ENCODE data around the gene ALDH9A1.
"Not testable (repeated sequence)": the region's sequence is repeated elsewhere in the genome, so short reads cannot be mapped to it uniquely, and the experiment has no call there.

ALDH9A1 gene

GRCh38 chr1:165675794-165676193 is 22.6 kb downstream of the ALDH9A1 start:
- no peak overlapping the region for H3K27ac ChIP-seq (ENCODE audit: low read depth, low read length)
- no peaks in the 10 kb centered on the region for H3K9me3 ChIP-seq (ENCODE audit: control insufficient read depth in 5 of 5, low read length in 5 of 5)
- H3K4me3 ChIP-seq (ENCODE audit: low read depth in 1 of 5, low read length in 5 of 5): no peak overlapping the region
- no peaks in the 10 kb centered on the region for H3K27me3 ChIP-seq (ENCODE audit: control insufficient read depth in 5 of 5, insufficient read depth in 4 of 5, low read length in 5 of 5)
- peaks cover 0 to 22% (median 7%) of the 10 kb centered on the region in 5 donors for H3K4me1 ChIP-seq (ENCODE audit: control insufficient read depth in 5 of 5, insufficient read depth in 5 of 5, low read length in 5 of 5)
- H3K9ac ChIP-seq (ENCODE audit: low read length in 5 of 5): no peak overlapping the region
- H3K36me3 ChIP-seq (ENCODE audit: control insufficient read depth in 5 of 5, insufficient read depth in 5 of 5, low read length in 5 of 5): peaks cover 38 to 60% (median 44%) of the 10 kb centered on the region in 5 donors

- no peak overlapping the region for H3K27ac ChIP-seq (ENCODE audit: low read depth, low read length)
- peaks cover 0 to 19% (median 7%) of the 10 kb centered on the region in 5 donors for H3K4me1 ChIP-seq (ENCODE audit: control insufficient read depth in 5 of 5, insufficient read depth in 5 of 5, low read length in 5 of 5)
- no peak overlapping the region for H3K9ac ChIP-seq (ENCODE audit: low read length in 5 of 5)
- peaks cover 33 to 51% (median 35%) of the 10 kb centered on the region in 5 donors for H3K36me3 ChIP-seq (ENCODE audit: control insufficient read depth in 5 of 5, insufficient read depth in 5 of 5, low read length in 5 of 5)
- H3K9me3 ChIP-seq (ENCODE audit: control insufficient read depth in 5 of 5, low read length in 5 of 5): no peaks in the 10 kb centered on the region
- no peak overlapping the region for H3K4me3 ChIP-seq (ENCODE audit: low read depth in 1 of 5, low read length in 5 of 5)
- H3K27me3 ChIP-seq (ENCODE audit: control insufficient read depth in 5 of 5, insufficient read depth in 4 of 5, low read length in 5 of 5): no peaks in the 10 kb centered on the region
Measured at GRCh38 chr1:165674599-165674998, 23.8 kb downstream of the ALDH9A1 start.

GRCh38 chr1:165671526-165671925 is 26.8 kb downstream of the ALDH9A1 start:
- H3K4me1 ChIP-seq (ENCODE audit: control insufficient read depth in 5 of 5, insufficient read depth in 5 of 5, low read length in 5 of 5): peaks cover 0 to 25% (median 12%) of the 10 kb centered on the region in 5 donors
- H3K36me3 ChIP-seq (ENCODE audit: control insufficient read depth in 5 of 5, insufficient read depth in 5 of 5, low read length in 5 of 5): peaks cover 32 to 59% (median 38%) of the 10 kb centered on the region in 5 donors
- no peak overlapping the region for H3K4me3 ChIP-seq (ENCODE audit: low read depth in 1 of 5, low read length in 5 of 5)
- no peaks in the 10 kb centered on the region for H3K9me3 ChIP-seq (ENCODE audit: control insufficient read depth in 5 of 5, low read length in 5 of 5)
- peak overlapping the region; percentile 73 for H3K27ac ChIP-seq (ENCODE audit: low read depth, low read length)
- no peaks in the 10 kb centered on the region for H3K27me3 ChIP-seq (ENCODE audit: control insufficient read depth in 5 of 5, insufficient read depth in 4 of 5, low read length in 5 of 5)
- H3K9ac ChIP-seq (ENCODE audit: low read length in 5 of 5): no peak overlapping the region

- Histone ChIP-seq H3K36me3 (ENCODE audit: control insufficient read depth in 5 of 5, insufficient read depth in 5 of 5, low read length in 5 of 5) (peaks cover 31 to 74% (median 50%) of the 10 kb centered on the region in 5 donors), H3K27me3 (ENCODE audit: control insufficient read depth in 5 of 5, insufficient read depth in 4 of 5, low read length in 5 of 5) (no peaks in the 10 kb centered on the region), H3K4me3 (ENCODE audit: low read depth in 1 of 5, low read length in 5 of 5) (no peak overlapping the region), H3K4me1 (ENCODE audit: control insufficient read depth in 5 of 5, insufficient read depth in 5 of 5, low read length in 5 of 5) (peaks cover 0 to 37% (median 17%) of the 10 kb centered on the region in 5 donors), H3K9ac (ENCODE audit: low read length in 5 of 5) (no peak overlapping the region), H3K27ac (ENCODE audit: low read depth, low read length) (peak overlapping the region; percentile 86), H3K9me3 (ENCODE audit: control insufficient read depth in 5 of 5, low read length in 5 of 5) (no peaks in the 10 kb centered on the region)
Measured at GRCh38 chr1:165668184-165668583, 30.2 kb downstream of the ALDH9A1 start.

GRCh38 chr1:165666152-165666825 is 32.1 kb downstream of the ALDH9A1 start:
- Histone ChIP-seq H3K4me3 (ENCODE audit: low read depth in 1 of 5, low read length in 5 of 5) (no peak overlapping the region), H3K36me3 (ENCODE audit: control insufficient read depth in 5 of 5, insufficient read depth in 5 of 5, low read length in 5 of 5) (peaks cover 28 to 78% (median 59%) of the 10 kb centered on the region in 5 donors), H3K9me3 (ENCODE audit: control insufficient read depth in 5 of 5, low read length in 5 of 5) (no peaks in the 10 kb centered on the region), H3K9ac (ENCODE audit: low read length in 5 of 5) (peak overlapping the region in 1 of 5 donors; percentile 64), H3K4me1 (ENCODE audit: control insufficient read depth in 5 of 5, insufficient read depth in 5 of 5, low read length in 5 of 5) (peaks cover 3 to 39% (median 19%) of the 10 kb centered on the region in 5 donors), H3K27ac (ENCODE audit: low read depth, low read length) (peak overlapping the region; percentile 86), H3K27me3 (ENCODE audit: control insufficient read depth in 5 of 5, insufficient read depth in 4 of 5, low read length in 5 of 5) (no peaks in the 10 kb centered on the region)

- Histone ChIP-seq H3K9me3 (ENCODE audit: control insufficient read depth in 5 of 5, low read length in 5 of 5) (no peaks in the 10 kb centered on the region), H3K27ac (ENCODE audit: low read depth, low read length) (peak overlapping the region; percentile 86), H3K36me3 (ENCODE audit: control insufficient read depth in 5 of 5, insufficient read depth in 5 of 5, low read length in 5 of 5) (peaks cover 22 to 80% (median 61%) of the 10 kb centered on the region in 5 donors), H3K4me3 (ENCODE audit: low read depth in 1 of 5, low read length in 5 of 5) (no peak overlapping the region), H3K4me1 (ENCODE audit: control insufficient read depth in 5 of 5, insufficient read depth in 5 of 5, low read length in 5 of 5) (peaks cover 2 to 22% (median 12%) of the 10 kb centered on the region in 5 donors), H3K27me3 (ENCODE audit: control insufficient read depth in 5 of 5, insufficient read depth in 4 of 5, low read length in 5 of 5) (no peaks in the 10 kb centered on the region), H3K9ac (ENCODE audit: low read length in 5 of 5) (no peak overlapping the region)
Measured at GRCh38 chr1:165662186-165662585, 36.2 kb downstream of the ALDH9A1 start.

GRCh38 chr1:165661703-165662102 is 36.7 kb downstream of the ALDH9A1 start:
- Histone ChIP-seq H3K27me3 (ENCODE audit: control insufficient read depth in 5 of 5, insufficient read depth in 4 of 5, low read length in 5 of 5) (no peaks in the 10 kb centered on the region), H3K9ac (ENCODE audit: low read length in 5 of 5) (no peak overlapping the region), H3K4me3 (ENCODE audit: low read depth in 1 of 5, low read length in 5 of 5) (no peak overlapping the region), H3K36me3 (ENCODE audit: control insufficient read depth in 5 of 5, insufficient read depth in 5 of 5, low read length in 5 of 5) (peaks cover 22 to 81% (median 61%) of the 10 kb centered on the region in 5 donors), H3K4me1 (ENCODE audit: control insufficient read depth in 5 of 5, insufficient read depth in 5 of 5, low read length in 5 of 5) (peaks cover 0 to 17% (median 7%) of the 10 kb centered on the region in 5 donors), H3K9me3 (ENCODE audit: control insufficient read depth in 5 of 5, low read length in 5 of 5) (no peaks in the 10 kb centered on the region), H3K27ac (ENCODE audit: low read depth, low read length) (peak overlapping the region; percentile 86)

GRCh38 chr1:165659581-165659895 is 38.8 kb downstream of the ALDH9A1 start:
- Histone ChIP-seq H3K9me3 (ENCODE audit: control insufficient read depth in 5 of 5, low read length in 5 of 5) (no peaks in the 10 kb centered on the region), H3K36me3 (ENCODE audit: control insufficient read depth in 5 of 5, insufficient read depth in 5 of 5, low read length in 5 of 5) (peaks cover 28 to 87% (median 71%) of the 10 kb centered on the region in 5 donors), H3K9ac (ENCODE audit: low read length in 5 of 5) (no peak overlapping the region), H3K4me1 (ENCODE audit: control insufficient read depth in 5 of 5, insufficient read depth in 5 of 5, low read length in 5 of 5) (peaks cover 0 to 4% (median 3%) of the 10 kb centered on the region in 5 donors), H3K27ac (ENCODE audit: low read depth, low read length) (peak overlapping the region; percentile 4), H3K4me3 (ENCODE audit: low read depth in 1 of 5, low read length in 5 of 5) (no peak overlapping the region), H3K27me3 (ENCODE audit: control insufficient read depth in 5 of 5, insufficient read depth in 4 of 5, low read length in 5 of 5) (no peaks in the 10 kb centered on the region)

- peaks cover 25 to 87% (median 69%) of the 10 kb centered on the region in 5 donors for H3K36me3 ChIP-seq (ENCODE audit: control insufficient read depth in 5 of 5, insufficient read depth in 5 of 5, low read length in 5 of 5)
- not testable (repeated sequence) for H3K9ac ChIP-seq (ENCODE audit: low read length in 5 of 5); H3K9me3 ChIP-seq (ENCODE audit: control insufficient read depth in 5 of 5, low read length in 5 of 5)
Measured at GRCh38 chr1:165658766-165659580, 39.4 kb downstream of the ALDH9A1 start.

More at GRCh38 chr1:165658766-165659580, 39.4 kb downstream of the ALDH9A1 start:
- peak overlapping the region; percentile 4 for H3K27ac ChIP-seq (ENCODE audit: low read depth, low read length)
- not testable (repeated sequence) for H3K4me3 ChIP-seq (ENCODE audit: low read depth in 1 of 5, low read length in 5 of 5); H3K27me3 ChIP-seq (ENCODE audit: control insufficient read depth in 5 of 5, insufficient read depth in 4 of 5, low read length in 5 of 5); H3K4me1 ChIP-seq (ENCODE audit: control insufficient read depth in 5 of 5, insufficient read depth in 5 of 5, low read length in 5 of 5)
